AG04449 (cell line): ENCODE data around the gene HCN2.

Source experiments
- CTCF ChIA-PET: fragments of 350-600 bp; formaldehyde crosslinking; extraction: SDS; loops from one replicate; lab custom pipeline; 2021; ENCODE audit warnings: antibody characterized with exemption; lab: Yijun Ruan, JAX
- POLR2A ChIA-PET: fragments of 400-600, 350-600 bp; formaldehyde crosslinking; extraction: SDS; loops from one replicate; lab custom pipeline; 2020; ENCODE audit warnings: antibody characterized with exemption, inconsistent platforms; lab: Yijun Ruan, JAX
- DNase-seq: peaks from one replicate; pipeline ENCODE4 v3.0.0-alpha.2; 2010; ENCODE audit warnings: low read depth, low spot score
- H3K4me3 ChIP-seq: 2 replicates; pipeline ENCODE4 v1.5.1; 2011; ENCODE audit warnings: low read depth, mild to moderate bottlenecking, control low read depth, low read length
- TF ChIP-seq, protein P1 (sequence below): IDR thresholded peaks from one replicate; pipeline ENCODE4 v1.5.1; 2011; ENCODE audit warnings: mild to moderate bottlenecking, moderate library complexity, low read length, control low read depth, inconsistent platforms; ENCODE audit not compliant: insufficient read depth; ENCODE audit errors: missing control alignments

HCN2 gene

DNA sequence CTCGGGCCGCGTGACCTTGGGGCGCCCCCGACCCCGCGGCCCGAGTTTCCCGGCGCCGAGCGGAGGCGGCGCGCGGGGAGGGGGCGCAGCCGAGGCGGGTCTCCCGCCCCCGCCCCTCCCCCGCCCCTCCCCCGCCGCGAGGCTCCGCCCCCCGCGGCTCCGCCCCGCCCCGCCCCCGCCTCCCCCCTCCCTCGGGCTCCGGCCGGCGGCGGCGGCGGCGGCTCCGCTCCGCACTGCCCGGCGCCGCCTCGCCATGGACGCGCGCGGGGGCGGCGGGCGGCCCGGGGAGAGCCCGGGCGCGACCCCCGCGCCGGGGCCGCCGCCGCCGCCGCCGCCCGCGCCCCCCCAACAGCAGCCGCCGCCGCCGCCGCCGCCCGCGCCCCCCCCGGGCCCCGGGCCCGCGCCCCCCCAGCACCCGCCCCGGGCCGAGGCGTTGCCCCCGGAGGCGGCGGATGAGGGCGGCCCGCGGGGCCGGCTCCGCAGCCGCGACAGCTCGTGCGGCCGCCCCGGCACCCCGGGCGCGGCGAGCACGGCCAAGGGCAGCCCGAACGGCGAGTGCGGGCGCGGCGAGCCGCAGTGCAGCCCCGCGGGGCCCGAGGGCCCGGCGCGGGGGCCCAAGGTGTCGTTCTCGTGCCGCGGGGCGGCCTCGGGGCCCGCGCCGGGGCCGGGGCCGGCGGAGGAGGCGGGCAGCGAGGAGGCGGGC, at the start of gene HCN2:
TSS of gene HCN2 (plus strand) at position 189 of the 703 bp plus-strand sequence. CDS start at position 254, 65 bp downstream.
- CTCF ChIA-PET = no interaction called here
- DNase-seq = no peak
- POLR2A ChIA-PET = no interaction called here

DNA sequence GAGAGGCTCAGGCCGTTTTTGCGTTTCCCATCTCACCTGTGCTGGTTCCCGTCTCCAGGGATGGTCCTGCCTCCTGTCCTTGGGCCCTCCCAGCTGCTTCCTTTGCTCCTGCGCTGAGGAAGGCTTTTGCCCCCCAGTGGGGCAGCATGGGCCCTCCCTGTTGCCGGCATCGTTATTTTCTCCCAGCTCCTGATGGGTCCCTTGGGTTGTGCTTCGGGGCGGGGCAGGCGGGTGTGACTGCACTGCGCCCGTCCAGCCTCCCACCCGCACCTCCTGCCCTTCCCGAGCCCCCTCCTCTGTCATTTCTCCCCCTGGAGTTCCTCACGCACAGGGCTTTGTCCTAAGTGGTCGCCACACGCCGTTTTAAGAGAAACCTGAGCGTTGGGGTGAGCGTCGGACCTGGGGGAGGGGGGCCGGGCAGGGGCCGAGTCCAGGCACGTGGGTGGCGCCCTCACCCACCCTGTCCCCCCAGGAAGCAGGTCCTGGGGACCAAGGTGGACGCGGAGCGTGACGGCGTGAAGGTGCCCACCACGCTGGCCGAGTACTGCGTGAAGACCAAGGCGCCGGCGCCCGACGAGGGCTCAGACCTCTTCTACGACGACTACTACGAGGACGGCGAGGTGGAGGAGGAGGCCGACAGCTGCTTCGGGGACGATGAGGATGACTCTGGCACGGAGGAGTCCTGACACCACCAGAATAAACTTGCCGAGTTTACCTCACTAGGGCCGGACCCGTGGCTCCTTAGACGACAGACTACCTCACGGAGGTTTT, 48.6 kb upstream of the HCN2 start:
- H3K4me3 ChIP-seq = no peak overlapping the region
- TF ChIP-seq, protein P1, sequence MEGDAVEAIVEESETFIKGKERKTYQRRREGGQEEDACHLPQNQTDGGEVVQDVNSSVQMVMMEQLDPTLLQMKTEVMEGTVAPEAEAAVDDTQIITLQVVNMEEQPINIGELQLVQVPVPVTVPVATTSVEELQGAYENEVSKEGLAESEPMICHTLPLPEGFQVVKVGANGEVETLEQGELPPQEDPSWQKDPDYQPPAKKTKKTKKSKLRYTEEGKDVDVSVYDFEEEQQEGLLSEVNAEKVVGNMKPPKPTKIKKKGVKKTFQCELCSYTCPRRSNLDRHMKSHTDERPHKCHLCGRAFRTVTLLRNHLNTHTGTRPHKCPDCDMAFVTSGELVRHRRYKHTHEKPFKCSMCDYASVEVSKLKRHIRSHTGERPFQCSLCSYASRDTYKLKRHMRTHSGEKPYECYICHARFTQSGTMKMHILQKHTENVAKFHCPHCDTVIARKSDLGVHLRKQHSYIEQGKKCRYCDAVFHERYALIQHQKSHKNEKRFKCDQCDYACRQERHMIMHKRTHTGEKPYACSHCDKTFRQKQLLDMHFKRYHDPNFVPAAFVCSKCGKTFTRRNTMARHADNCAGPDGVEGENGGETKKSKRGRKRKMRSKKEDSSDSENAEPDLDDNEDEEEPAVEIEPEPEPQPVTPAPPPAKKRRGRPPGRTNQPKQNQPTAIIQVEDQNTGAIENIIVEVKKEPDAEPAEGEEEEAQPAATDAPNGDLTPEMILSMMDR = no peak
- CTCF ChIA-PET = interaction anchor here (1.9 kb wide), 1 partner anchor 9 kb away, joined by 6 read pairs; the partner anchor contains the start of gene CDC34
- no peak for DNase-seq
- POLR2A ChIA-PET = no interaction called here

More for the DNA sequence above, at the start of gene HCN2:
- peak within 1 kb of the TSS; percentile 34 for H3K4me3 ChIP-seq
- TF ChIP-seq, protein P1 = no peak

- TF ChIP-seq, protein P1 = no peak
- ChIA-PET CTCF (interaction anchor here (1.3 to 1.9 kb wide), 2 partner anchors 8 to 10 kb away, joined by 5 to 6 read pairs; partner anchors contain the start of gene CDC34), POLR2A (no interaction called here)
- no peak overlapping the region for H3K4me3 ChIP-seq
- DNase-seq = no peak
These were observed 48.0 kb upstream of the HCN2 start for GRCh38 chr19:541699-542098.

DNA sequence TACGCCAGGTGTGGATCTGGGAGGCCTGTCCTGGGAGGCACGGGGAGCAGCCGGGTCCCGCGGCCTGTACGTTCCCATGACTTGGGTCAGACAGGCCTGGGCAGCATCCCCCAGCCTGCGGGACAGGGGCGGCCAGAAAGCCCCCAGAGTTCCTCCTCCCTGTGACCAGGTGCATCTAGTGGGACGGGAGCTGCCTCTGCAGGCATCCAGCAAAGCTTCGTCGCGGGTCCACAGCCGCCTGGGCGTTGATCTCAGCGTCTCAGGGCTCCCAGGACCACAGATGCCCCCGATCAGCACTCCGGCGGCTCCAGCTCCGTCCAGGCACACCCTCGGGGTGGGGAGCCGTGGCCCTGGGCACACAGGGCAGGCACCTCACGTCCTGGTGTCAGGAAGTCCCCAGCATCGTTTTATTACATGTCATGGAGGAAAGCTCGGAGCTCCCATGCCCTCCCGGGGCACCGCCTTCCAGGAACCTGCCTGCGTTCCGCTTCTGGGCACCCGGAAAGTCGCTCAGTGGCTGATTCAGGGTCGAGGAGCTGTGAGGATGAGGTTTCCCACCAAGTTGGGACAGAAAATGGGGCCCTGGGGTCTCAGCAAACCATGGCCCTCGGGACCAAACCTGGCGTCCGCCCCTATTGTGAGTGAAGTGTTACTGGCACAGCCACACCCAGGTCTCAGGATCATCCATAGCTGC, 47.4 kb upstream of the HCN2 start:
- H3K4me3 ChIP-seq = no peak overlapping the region
- TF ChIP-seq, protein P1 = no peak
- POLR2A ChIA-PET = no interaction called here
- CTCF ChIA-PET = interaction anchor here (1.3 to 1.9 kb wide), 2 partner anchors 9 to 10 kb away, joined by 5 to 6 read pairs; partner anchors contain the start of gene CDC34
- DNase-seq = no peak

DNA sequence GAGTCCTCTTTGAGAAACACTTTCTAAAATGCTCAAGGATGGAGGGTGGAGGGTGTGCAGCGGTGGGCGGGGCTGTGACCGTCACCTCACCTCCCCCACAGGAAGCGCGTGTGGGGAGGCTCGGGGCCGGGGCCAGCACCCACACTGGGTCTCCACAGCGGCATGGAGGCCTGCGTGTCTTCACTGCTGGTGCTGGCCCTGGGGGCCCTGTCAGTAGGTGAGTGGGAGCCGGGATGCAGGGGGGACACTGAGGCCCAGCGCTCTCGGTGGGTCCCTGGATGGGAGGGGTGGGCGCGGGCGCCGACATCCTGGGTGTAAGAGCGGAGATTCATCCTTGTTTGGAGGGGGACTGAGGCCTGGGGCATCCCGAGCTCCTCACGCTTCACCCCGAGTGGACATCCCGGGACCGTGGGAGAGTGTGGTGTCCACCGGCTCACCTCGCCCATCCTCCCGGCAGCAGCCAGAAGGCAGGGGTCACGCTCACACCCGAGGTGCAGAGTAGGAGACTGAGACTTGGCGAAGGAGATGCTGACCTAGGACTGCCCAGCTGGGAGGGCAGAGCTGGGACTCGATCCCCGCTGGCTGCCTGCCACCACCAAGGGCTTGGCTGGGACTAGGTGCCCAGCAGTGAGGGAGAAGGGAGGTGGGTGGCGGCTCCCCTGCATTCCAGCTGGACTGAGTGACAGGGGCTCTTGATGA, 45.6 kb upstream of the HCN2 start, which contains the start of gene GZMM:
TSS of gene GZMM (plus strand) at position 144 of the 699 bp plus-strand sequence. CDS start at position 163, 19 bp downstream.
- no peak within 1 kb of the TSS for H3K4me3 ChIP-seq
- DNase-seq = no peak
- CTCF ChIA-PET = no interaction called here
- TF ChIP-seq, protein P1 = no peak
- POLR2A ChIA-PET = no interaction called here
